Fibroblast of pulmonary artery (primary cell): ENCODE data around the gene GOLGA8B.

ENCODE experiments used
- DNase-seq: peaks from one replicate; pipeline ENCODE4 v3.0.0-alpha.2; 2010; ENCODE audit warnings: low read depth
- H3K4me3 ChIP-seq: replicated peaks from 2 replicates; pipeline ENCODE4 v1.5.1; 2011; ENCODE audit warnings: low read depth, mild to moderate bottlenecking, control low read depth, low read length, moderate library complexity
- CTCF ChIP-seq: IDR thresholded peaks from 2 replicates; pipeline ENCODE4 v1.5.1; 2011; ENCODE audit warnings: mild to moderate bottlenecking, control low read depth, low read length, inconsistent platforms; ENCODE audit errors: missing control alignments

Gene GOLGA8B

GRCh38 chr15:34609102-34610057 lies 25.9 kb upstream of the GOLGA8B start:
- no peak for TF ChIP-seq CTCF
- H3K4me3 ChIP-seq: no peak overlapping the region
- DNase-seq: no peak

- no peak for DNase-seq
- H3K4me3 ChIP-seq: no peak overlapping the region
- TF ChIP-seq CTCF: no peak
These were observed 25.1 kb upstream of the GOLGA8B start for GRCh38 chr15:34608517-34608916.

- H3K4me3 ChIP-seq: no peak overlapping the region
- no peak for TF ChIP-seq CTCF
- no peak for DNase-seq
These were observed 24.4 kb upstream of the GOLGA8B start for GRCh38 chr15:34607832-34608231.

GRCh38 chr15:34606545-34606944 lies 23.1 kb upstream of the GOLGA8B start:
- H3K4me3 ChIP-seq: no peak overlapping the region
- TF ChIP-seq CTCF: no peak
- no peak for DNase-seq

- no peak for TF ChIP-seq CTCF
- no peak for DNase-seq
- H3K4me3 ChIP-seq: no peak overlapping the region
These were observed 22.7 kb upstream of the GOLGA8B start for GRCh38 chr15:34606131-34606530.

- DNase-seq: no peak
- no peak for TF ChIP-seq CTCF
These were observed 19.6 kb upstream of the GOLGA8B start for GRCh38 chr15:34603095-34603494.

GRCh38 chr15:34600923-34601322 lies 17.5 kb upstream of the GOLGA8B start:
- DNase-seq: no peak
- TF ChIP-seq CTCF: no peak
- no peak overlapping the region for H3K4me3 ChIP-seq

More at GRCh38 chr15:34603095-34603494, 19.6 kb upstream of the GOLGA8B start:
- no peak overlapping the region for H3K4me3 ChIP-seq
